HG03280 (cell line): Measurements from ENCODE around the gene MMP12.

Source experiments
- ATAC-seq: cut with Tn5 transposase; IDR thresholded peaks from one replicate; pipeline ENCODE4 v1.9.1; 2021; ENCODE audit warnings: mild to moderate bottlenecking, moderate library complexity; ENCODE audit not compliant: unreplicated experiment

Gene MMP12

DNA sequence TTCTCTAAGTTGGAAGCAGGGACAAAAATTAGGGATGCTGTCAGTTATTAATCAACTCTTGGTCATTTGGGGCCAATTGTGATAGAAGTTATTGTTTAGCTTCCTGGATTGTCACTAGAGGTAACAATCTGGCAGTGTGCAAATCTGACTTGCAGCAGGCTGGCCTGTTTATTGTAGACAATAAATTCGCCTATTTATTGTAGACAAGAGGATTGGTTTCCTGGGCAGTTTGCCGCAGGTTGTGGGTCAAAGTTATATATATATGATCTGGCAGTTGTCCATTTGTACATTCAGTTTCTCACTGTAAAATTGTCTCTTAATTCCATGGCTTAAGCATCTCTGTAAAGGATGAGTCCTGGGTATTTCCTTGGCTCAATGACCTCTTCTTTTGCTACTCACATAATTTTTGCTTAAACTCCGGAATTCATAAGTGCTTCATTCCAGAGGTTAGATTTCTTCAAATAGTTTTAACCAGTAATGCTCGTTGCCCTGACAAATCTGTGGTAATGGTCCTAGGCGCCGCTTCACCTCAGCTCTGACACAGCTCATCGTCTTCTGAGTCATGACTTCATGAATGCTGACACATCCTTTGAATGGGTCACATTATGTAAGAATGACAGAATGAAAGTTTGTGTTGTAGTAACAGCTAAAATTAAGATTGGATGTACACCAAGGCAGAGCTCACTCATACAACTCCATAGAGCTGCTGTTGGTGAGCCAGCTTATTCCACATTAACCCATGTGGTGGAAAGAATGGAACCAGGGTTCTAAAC is 23.6 kb downstream of the MMP12 start:
- no peak for ATAC-seq

DNA sequence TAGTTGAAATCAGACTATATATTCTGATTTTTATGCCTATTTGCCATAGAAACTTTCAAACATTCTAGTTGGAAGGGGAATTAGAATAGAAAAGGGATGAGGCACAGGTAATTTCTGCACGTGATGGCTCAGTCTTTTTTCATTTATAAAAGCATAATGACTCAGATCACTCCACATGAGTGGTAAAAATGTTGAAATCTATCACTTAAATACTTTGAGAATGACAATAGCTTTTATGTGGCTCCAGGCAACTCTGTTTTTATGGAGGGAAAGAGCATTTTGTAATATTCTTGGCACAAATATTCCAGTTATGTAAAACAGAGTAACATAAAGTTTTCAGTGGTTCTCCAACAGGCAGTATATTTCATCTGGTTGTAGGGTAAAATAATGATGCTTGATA is 25.5 kb downstream of the MMP12 start:
- no peak for ATAC-seq

DNA sequence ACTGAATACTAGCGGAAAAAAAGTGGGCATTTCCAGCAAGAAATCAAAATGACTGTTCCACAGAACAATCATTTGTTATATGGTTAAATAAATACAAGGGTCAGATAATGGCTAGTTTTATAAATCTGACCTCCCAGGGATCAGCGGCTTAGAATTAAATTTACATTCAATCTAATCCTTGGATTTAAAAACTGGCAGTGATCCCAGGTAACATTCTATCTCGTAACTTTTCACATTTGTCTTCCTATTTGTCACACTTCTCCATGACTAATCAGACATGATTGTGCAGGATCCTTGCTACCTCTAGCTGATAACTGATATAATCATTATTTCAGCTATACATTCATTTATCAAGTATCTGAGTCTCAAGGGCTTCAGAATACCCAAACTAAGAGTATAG is 28.5 kb downstream of the MMP12 start:
- ATAC-seq: no peak

DNA sequence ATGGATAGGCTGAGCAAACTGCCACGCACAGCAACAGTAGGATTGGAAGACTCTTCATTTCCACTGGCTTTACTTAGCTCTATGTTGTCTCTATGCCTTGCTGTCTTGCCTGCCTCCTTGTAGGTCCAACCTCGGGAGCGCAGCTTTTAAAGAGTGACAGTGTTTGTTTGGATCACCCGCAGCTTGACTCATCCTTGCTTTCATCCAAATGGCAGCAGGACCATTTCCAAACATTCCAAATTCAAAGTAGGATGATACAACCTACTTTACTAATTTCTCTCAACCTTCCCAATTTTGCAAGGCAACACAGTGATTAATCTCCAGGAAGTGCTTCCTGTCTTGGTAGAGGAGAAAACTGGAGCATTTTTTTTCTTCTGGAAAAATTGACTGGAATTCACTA is 31.3 kb downstream of the MMP12 start, which contains the start of gene MMP3:
Gene MMP3 (minus strand): TSS at position 121 of the 400 bp plus-strand sequence. CDS start 63 bp downstream, at position 58.
- ATAC-seq: no peak

DNA sequence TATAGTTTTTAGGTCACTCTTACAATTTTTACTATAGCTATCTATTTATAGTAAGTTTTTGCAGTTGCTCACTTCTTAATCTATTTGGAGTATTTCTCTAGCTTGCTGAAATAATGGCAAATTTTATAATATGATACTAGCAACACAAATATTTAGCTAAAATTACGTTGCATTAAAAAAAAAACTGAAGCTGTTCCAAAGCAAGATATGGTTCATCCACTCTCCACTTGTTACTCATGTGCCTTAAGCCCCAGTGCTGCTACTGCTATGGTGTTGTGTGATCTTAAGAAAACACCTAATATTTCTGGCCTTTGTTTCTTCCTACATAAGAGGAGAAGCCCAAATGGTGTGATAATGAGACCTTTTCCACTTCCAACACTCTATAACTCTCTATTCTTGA is 31.9 kb downstream of the MMP12 start:
- ATAC-seq: no peak

DNA sequence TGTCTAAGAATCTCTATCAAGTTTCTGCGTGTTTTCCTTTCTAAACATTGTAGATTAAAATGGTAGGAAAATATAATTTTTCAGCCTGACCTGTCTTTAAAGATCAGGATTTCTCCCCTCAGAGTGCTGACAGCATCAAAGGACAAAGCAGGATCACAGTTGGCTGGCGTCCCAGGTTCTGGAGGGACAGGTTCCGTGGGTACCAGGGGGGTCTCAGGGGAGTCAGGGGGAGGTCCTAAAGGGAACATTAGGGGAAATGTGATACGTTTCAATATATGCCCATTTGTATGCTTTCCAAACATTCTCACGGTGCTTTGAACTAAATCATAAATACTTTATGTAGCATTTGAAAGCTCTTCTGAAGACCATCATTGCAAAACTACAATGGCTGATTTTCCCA is 34.8 kb downstream of the MMP12 start:
- ATAC-seq: no peak

DNA sequence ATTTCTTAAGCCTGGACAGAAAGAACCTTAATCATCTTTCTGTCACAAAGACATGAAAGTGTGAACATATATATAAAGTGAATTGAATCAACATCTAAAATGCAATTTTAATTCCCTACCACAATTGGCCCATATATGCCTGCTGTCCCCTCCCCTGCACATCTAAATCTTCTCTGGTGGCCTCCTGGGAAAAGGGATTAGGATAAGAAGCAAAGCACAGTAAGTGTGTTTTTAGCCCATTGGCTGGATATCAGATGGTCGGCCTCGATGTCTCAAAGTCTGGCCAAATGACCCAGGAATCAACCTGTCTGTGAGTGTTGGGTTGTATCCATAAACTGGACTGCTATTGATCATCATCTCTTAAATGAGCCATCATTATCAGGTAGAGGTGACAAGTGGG is 37.1 kb downstream of the MMP12 start:
- ATAC-seq: no peak

DNA sequence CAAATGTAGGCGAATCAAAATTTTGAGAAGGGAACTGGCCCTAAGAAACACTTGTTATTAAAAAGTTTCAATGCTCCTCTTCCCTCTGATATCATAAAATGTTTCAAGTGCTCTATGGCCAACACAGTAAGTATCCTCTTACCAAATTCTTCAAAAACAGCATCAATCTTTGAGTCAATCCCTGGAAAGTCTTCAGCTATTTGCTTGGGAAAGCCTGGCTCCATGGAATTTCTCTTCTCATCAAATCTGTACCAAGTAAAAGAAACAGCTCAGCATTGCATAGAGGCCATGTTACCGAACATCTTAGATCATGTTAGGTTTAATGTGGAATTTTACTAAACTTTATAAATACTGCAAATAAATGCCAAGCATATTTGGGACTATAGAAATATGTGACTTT is 37.6 kb downstream of the MMP12 start:
- no peak for ATAC-seq

DNA sequence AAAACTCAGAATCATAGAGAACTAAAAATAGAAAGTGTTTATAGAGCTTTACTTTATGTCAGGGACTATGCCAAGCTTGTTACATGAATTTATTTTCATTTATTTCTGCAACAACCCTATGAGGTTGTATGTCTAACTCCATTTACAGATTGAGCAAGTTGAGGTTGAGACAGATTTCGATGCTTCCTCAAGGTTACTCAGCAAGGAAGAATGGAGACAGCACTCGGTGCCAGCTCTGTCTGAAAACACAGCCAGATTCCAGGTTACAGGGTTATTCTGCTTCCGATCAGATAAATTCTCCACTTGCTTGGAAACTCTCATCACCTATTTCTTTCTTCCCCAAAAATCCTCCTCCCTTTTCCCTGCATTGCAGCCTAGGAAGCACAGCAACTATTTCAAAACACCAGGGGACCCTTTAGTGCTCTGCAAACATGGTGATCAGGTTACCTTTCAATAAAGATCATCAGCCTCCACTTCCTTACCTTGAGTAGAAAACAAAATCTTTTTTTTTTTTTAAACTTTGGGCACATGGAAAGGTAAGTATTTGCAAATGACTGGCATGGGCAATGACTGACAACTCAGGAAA is 38.4 kb downstream of the MMP12 start:
- no peak for ATAC-seq

DNA sequence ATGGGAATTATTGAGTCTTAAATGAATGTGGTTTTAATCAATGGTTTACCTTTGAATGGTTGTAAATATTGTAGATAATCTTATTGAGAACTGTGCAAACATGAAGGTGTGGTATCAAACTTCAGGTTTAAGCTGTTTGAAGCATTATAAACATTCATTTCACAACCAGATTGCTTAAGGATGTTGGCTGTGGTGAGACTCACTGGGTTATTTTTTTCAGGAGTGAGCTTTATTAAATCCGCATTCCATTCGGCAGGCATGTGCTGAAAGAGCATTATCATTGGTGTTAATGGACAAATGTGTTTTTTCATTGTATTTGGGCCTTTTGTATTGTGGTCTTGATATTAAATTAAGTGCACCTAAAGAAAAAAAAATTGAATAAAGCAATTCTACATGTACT is 41.1 kb downstream of the MMP12 start:
- no peak for ATAC-seq

DNA sequence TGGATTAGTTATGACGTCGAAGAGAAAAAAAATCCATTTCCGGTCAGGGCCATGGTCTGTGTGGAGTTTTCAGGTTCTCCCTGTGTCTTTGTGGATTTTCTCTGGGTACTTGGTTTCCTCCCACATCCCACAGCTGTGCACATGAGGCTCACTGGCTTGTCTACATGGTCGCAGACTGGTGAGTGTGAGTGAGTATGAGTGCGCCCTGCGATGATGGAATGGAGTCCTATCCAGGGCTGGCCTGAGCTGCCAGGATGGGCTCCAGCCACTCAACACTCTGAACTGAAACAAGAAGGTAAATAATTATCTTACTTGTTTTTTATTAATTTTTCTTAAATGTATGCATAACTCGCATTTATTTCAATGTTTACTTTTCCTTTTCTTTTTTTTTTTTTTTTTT is 42.2 kb downstream of the MMP12 start:
- no peak for ATAC-seq

DNA sequence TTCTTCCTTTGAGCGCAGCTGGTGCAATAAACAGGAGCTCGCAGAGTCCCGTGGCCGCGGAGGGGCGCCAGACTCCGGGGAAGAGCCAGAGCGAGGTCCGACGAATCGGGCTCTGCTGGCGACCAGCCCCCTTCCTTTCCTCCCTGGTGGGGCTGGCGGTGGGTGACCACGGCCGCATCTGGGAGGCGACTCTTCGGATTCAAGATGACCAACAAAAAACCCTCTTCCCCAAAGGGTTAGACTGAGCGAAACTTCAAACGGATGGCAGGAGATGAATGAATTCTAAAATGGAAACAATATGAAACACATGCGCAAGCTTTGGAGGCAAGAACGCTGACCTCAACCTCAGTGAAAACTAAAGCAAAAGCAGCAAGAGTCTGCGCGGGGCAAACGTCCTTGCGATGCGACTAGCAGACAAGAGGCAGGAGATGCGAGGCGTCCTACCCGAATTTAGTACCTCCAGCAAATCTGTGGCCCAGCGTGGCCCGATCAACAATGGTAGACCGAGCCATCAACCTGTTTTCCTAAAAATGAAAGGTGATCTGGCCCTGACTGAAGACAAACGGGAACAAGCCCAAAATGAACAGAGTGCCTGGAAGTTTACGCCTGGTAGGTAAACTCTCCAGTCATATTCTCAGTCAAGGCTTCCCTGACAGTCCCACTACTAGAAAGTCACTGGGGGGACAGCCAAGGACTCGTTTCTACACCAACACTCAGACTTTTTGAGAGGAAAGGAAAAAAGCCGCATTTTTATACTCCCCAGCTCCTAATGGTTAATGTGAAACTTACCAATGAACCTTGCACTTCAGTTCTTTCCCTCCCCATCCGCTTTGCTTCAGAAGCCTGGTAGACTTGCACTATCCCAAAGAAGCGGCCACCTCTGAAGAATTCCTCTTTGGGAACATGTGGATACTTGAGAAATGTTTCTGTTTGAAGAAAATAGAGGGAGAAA is 43.0 kb downstream of the MMP12 start:
- ATAC-seq: no peak

DNA sequence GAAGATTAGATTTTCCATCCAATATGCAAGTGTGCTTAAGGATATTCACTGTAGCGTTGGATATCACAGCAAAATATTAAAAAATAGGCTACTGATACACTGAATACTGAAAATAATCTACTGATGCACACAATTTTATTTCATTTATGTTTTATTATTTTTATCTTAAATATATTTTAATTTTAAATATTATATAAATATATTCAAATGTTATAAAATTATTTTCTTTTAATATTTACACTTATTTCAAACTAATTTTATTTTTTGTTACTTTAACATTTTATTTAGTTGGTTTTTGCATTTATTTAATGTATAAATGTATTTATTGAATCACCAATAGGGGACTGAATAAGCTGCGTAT is 43.7 kb downstream of the MMP12 start:
- ATAC-seq: no peak

DNA sequence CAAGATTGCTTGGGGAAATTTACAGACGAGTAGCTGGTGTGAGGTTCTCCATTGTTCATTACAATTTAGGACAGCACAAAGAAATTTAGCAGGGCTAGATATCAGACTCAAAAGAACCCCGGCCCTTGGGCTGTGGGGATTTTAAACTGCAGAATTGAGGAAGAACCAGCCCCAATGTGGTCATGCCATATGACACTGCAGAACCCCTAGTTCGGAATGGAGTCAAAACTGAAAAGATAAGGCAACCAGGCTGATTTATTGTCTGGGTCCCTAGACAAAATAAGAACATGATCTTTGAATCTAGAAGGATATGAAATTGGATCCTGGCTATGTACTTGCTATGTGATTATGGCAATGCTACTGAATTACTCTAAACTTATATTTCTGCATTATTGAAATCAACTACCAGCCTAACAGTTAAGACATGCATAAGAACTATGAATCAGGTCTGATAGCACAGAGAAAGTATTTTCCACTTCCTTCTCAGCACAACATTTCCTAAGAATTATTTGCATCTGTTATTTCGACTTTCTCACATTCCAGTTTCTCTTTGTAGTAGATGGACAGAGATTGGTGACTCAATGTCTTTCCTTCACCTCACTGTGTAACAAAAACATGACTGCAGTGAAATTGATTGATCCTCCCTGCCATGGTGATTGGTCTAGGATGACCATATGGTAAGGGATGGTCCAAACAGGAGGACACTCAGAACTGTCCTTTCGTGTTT is 44.6 kb downstream of the MMP12 start:
- ATAC-seq: no peak

DNA sequence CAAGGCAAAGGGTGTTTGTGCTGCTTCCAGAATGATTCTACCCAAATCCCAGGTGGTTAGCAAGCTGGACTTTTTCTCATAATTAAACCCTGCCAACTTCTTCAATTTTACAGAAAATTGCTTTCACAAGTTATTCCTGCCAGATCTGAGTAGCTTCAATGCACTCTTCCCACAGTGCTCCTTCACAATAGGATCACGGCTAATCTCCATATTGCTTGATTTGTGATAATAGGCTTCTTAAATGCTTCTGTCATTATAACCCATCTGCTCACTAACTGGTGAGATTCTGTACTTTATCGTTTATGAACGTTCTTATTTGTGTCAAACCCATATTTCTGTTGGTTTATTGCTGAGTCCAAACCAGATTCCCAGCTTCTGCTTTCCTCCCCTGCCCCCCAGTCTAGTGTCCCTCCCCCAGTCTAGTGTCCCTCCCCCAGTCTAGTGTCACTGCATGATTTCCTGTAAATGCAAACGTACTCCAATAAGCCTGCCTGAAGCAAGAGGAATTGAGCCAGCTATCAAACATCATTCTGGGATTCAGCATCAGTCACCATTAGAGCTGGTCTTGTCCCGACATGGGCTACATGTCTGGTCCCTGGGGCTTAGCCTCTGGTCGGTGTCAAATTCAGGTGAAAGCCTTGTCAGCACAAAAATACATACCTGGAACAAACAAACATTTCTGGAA is 45.3 kb downstream of the MMP12 start:
- ATAC-seq: no peak

DNA sequence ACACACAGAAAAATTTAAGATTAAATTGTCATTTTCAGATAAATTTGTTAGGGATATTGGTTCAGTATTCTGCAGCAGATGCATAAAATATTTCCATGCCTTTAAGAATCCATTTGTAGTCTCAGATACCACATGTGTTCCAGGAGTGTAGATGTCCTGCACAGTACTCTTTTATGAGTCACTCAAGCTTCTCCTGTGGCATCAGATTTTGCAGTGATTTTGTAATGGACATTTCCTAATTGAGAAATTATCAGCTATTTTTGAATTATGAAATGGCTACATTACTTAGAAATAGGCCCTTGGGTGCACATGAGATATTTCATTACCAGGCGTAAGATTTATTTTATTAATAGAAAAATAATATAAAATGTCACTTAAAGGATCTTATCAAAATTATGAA is 50.2 kb downstream of the MMP12 start:
- ATAC-seq: no peak

DNA sequence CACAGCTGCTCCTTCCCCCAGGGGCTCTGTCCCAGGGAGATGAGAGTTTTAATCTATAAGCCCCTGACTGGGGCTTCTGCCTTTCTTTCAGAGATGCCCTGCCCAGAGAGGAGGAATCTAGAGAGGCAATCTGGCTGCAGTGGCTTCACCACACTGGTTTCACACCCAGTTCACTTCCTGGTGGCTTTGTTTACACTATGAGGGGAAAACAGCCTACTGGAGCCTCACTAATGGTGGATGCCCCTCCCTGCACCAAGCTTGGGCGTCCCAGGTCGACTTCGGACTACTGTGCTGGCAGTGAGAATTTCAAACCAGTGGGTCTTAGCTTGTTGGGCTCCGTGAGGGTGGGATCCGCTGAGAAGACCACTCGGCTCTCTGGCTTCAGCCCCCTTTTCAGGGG is 55.3 kb downstream of the MMP12 start:
- ATAC-seq: no peak

DNA sequence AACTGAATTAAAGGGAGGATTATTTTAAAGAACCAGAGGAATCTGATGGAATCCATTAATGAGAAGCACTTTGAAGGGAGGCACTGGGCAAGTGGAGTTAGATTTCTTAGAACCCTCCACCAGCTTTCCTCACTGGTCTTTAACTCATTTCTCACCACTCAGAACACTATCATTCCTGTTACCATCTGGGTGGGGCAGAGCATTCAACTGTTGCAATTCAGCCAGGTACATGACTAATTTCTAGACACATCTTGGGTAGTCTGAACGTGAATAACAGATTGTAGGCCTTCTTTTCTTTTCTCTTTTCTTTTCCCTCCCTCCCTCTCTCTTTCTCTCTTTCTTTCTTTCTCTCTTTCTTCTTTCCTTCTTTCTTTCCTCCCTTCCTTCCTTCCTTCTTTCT is 61.3 kb downstream of the MMP12 start:
- no peak for ATAC-seq
